ENCODE measurements around the gene PER2. TPM values are rescaled to one million over a fixed set of nuclear protein-coding genes. Genes with fewer than 3 reads are reported as not detected.

PER2 gene
- total and polyA plus RNA-seq, 9 of the 15 experiments (the other 6 are each of a cell fraction or from before 2014, with no cell fraction given): 1.1 to 10.3 (median 2.9) TPM

- TF ChIP-seq DACH1 (IDR thresholded peaks at IDR 0.05; ENCODE audit: partially characterized antibody): no peak
- TF ChIP-seq GMEB1 (CRISPR knock-in tag; IDR thresholded peaks at IDR 0.05): peak; percentile 44; the same call in 1 of the 2 replicates
- no peak for TF ChIP-seq ZNF699 (CRISPR knock-in tag; IDR thresholded peaks at IDR 0.05; ENCODE audit: insufficient replicate concordance)
- no peak for TF ChIP-seq TFE3 (CRISPR knock-in tag; IDR thresholded peaks at IDR 0.05)
- no peak for TF ChIP-seq BRD9 (IDR thresholded peaks at IDR 0.05; ENCODE audit: low read depth, partially characterized antibody)
- TF ChIP-seq HEY1 (CRISPR knock-in tag; IDR thresholded peaks at IDR 0.05; ENCODE audit: borderline replicate concordance): no peak
- no peak for TF ChIP-seq KDM2B (CRISPR knock-in tag; IDR thresholded peaks at IDR 0.05)
- TF ChIP-seq ZNF780A (CRISPR knock-in tag; IDR thresholded peaks at IDR 0.05): no peak
- TF ChIP-seq MYC (IDR thresholded peaks at IDR 0.05; ENCODE audit: low read depth, low read length): peak; percentile 88
- no peak for TF ChIP-seq MYC (CRISPR knock-in tag; IDR thresholded peaks at IDR 0.05; ENCODE audit: borderline replicate concordance, low read depth)
- no peak for TF ChIP-seq KAT2B (IDR thresholded peaks at IDR 0.05; ENCODE audit: low read depth, low read length)
- TF ChIP-seq BACH1 (tag; IDR thresholded peaks at IDR 0.05): no peak
- TF ChIP-seq EHMT2 (IDR thresholded peaks at IDR 0.05): no peak
- no peak for TF ChIP-seq MLLT1 (IDR thresholded peaks at IDR 0.05)
- TF ChIP-seq MYBL2 (IDR thresholded peaks at IDR 0.05; ENCODE audit: low read depth): no peak
- TF ChIP-seq MYBL2 (CRISPR knock-in tag; IDR thresholded peaks at IDR 0.05; ENCODE audit: borderline replicate concordance): no peak
- peak; percentile 72 for TF ChIP-seq CREB1 (IDR thresholded peaks at IDR 0.05)
- peak; percentile 82 for TF ChIP-seq CREB1 (CRISPR knock-in tag; IDR thresholded peaks at IDR 0.05)
- TF ChIP-seq TCF7 (IDR thresholded peaks at IDR 0.05; ENCODE audit: borderline replicate concordance): no peak
- TF ChIP-seq HMGXB4 (CRISPR knock-in tag; IDR thresholded peaks at IDR 0.05): no peak
Observed at GRCh38 chr2:238288650-238289573, 502 bp upstream of the PER2 start (continued).

All from K562 (cell line).